Nephron (organoid): ENCODE measurements around the gene RCC1.
"Not testable (repeated sequence)": the region's sequence is repeated elsewhere in the genome, so short reads cannot be mapped to it uniquely, and the experiment has no call there.

Source experiments
- H3K27ac Mint-ChIP-seq, 3 experiments: 2 replicates each; pipeline ENCODE4 v1.8.0; 2020; ENCODE audit warnings: mixed read lengths in 3 of 3, mild to moderate bottlenecking in 2 of 3, moderate library complexity in 1 of 3
- H3K27me3 Mint-ChIP-seq: 2 replicates; pipeline ENCODE4 v1.8.0; 2021; ENCODE audit warnings: low read depth, mild to moderate bottlenecking, moderate library complexity, mixed read lengths
- H3K36me3 Mint-ChIP-seq: 2 replicates; pipeline ENCODE4 v1.8.0; 2020; ENCODE audit warnings: low read depth, mixed read lengths
- H3K4me1 Mint-ChIP-seq: 2 replicates; pipeline ENCODE4 v1.8.0; 2020; ENCODE audit warnings: mixed read lengths
- H3K4me3 Mint-ChIP-seq, 3 experiments: 2 replicates each; pipeline ENCODE4 v1.8.0; 2020; ENCODE audit warnings: mild to moderate bottlenecking in 3 of 3, mixed read lengths in 3 of 3, moderate library complexity in 2 of 3
- H3K9me3 Mint-ChIP-seq: 2 replicates; pipeline ENCODE4 v1.8.0; 2020; ENCODE audit warnings: mixed read lengths
- CTCF ChIP-seq, 3 experiments: fragments of 200-600 bp; sonication (generic); IDR thresholded peaks; one replicate each; pipeline ENCODE4 v1.5.0; 2021; ENCODE audit warnings: antibody characterized with exemption in 3 of 3; ENCODE audit not compliant: unreplicated experiment in 3 of 3

Gene RCC1

GRCh38 chr1:28582248-28582615 lies 76.4 kb downstream of the RCC1 start:
- peaks cover 29% of the 10 kb centered on the region for H3K36me3 Mint-ChIP-seq
- no peak for TF ChIP-seq CTCF (IDR thresholded peaks at IDR 0.05; ENCODE audit: unreplicated experiment in 3 of 3)
- peak overlapping the region; percentile 90 to 97 (median 93) for H3K4me3 Mint-ChIP-seq

GRCh38 chr1:28586585-28587391 lies 80.9 kb downstream of the RCC1 start:
- H3K4me1 Mint-ChIP-seq, H3K4me3 Mint-ChIP-seq, H3K27ac Mint-ChIP-seq, H3K9me3 Mint-ChIP-seq, H3K27me3 Mint-ChIP-seq, H3K36me3 Mint-ChIP-seq: not testable (repeated sequence)

More at GRCh38 chr1:28582248-28582615, 76.4 kb downstream of the RCC1 start:
- H3K27me3 Mint-ChIP-seq = peaks cover 5% of the 10 kb centered on the region
- peak overlapping the region; percentile 57 to 85 (median 63) for H3K27ac Mint-ChIP-seq
- H3K4me1 Mint-ChIP-seq = peaks cover 20% of the 10 kb centered on the region
- no peaks in the 10 kb centered on the region for H3K9me3 Mint-ChIP-seq
